ENCODE data around the gene NDUFAF8. TPM values are rescaled to one million over a fixed set of nuclear protein-coding genes. Genes with fewer than 3 reads are reported as not detected.

Gene NDUFAF8
- total RNA-seq, 4 donors from 2014 or later: 22.3 to 35.4 (median 29.9) TPM; not detected in 1

DNA sequence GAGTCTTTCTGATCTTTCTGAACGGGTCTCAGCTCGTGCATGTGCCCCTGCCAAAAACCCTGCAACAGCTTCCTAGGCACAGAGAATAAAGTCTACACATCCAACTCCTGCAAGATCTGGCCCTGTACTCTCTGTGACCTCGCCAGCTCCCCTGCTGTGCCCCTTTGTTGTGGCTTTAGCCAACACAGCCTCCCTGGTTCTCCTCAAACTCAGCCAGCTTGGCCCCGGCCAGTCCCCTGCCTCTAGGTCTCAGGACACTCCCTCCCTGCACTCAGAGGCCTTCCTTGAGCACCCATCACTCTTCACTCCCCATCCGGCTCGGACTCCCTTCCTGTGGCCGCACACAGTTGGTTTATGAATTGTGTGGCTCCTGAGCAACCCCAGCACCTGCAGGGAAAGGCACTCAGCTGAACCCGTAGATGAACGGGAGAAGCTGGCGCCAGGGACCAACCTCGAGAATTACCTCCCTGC lies 17.7 kb upstream of the NDUFAF8 start:
- TF ChIP-seq, protein P1, sequence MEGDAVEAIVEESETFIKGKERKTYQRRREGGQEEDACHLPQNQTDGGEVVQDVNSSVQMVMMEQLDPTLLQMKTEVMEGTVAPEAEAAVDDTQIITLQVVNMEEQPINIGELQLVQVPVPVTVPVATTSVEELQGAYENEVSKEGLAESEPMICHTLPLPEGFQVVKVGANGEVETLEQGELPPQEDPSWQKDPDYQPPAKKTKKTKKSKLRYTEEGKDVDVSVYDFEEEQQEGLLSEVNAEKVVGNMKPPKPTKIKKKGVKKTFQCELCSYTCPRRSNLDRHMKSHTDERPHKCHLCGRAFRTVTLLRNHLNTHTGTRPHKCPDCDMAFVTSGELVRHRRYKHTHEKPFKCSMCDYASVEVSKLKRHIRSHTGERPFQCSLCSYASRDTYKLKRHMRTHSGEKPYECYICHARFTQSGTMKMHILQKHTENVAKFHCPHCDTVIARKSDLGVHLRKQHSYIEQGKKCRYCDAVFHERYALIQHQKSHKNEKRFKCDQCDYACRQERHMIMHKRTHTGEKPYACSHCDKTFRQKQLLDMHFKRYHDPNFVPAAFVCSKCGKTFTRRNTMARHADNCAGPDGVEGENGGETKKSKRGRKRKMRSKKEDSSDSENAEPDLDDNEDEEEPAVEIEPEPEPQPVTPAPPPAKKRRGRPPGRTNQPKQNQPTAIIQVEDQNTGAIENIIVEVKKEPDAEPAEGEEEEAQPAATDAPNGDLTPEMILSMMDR (IDR thresholded peaks at IDR 0.05): no peak
- no peak for TF ChIP-seq EP300 (IDR thresholded peaks at IDR 0.05; ENCODE audit: low read depth)
- no peak for TF ChIP-seq POLR2A (IDR thresholded peaks at IDR 0.05)
- TF ChIP-seq POLR2AphosphoS5 (IDR thresholded peaks at IDR 0.05): no peak
- no peaks in the 10 kb centered on the region for H3K9me3 ChIP-seq
- WGBS, 2 donors (ENCODE audit: low coverage in 1 of 2): 75% methylated on average over 11 of the region's 11 CpGs; no CpG with 5 or more reads in 1 of the 2 donors

DNA sequence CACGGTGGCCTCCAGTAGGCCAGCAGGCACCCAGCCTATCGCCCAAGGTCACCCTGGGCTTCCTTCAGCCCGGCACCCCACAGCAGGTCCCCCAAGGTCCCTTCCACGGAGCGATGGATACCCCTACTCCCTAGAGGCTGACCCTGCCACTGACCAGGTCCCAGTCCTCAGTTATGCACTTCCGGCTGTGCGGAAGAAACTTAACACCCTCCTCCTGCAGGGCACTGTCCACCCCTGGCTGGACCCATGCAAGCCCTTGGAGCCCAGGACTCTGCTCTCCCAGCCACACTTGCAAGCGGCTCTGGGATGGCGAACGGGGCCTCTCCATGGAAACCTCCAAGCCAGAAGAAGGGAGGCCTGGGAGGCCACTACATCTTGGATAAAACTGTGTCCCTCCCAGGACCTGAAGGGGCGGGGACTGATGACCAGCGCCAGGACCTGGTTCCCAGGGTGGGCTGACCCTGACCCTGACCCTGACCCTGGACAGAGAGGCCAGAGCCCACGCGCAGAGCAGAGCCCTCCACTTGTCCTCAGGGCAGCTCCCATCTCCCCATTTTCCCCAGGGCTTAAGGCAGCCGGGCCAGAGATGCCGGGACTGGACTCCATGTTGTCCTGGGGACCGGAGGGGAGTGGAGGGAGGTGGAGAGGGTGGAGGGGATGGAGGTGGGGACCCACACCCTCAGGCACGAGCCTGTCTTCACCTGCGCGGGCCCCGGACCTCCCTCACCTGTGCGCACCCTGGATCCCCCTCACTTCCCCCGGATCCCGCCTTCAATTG lies 17.1 kb upstream of the NDUFAF8 start:
- H3K4me3 ChIP-seq: peak overlapping the region; percentile 60 to 91 (median 72)
- no peaks in the 10 kb centered on the region for H3K9me3 ChIP-seq
- H3K27me3 ChIP-seq: no peaks in the 10 kb centered on the region
- no peak for DNase-seq
- intact Hi-C loops (cut with DNase I; ENCODE audit: low total_unique reads): no loop called here
- TF ChIP-seq EP300 (IDR thresholded peaks at IDR 0.05; ENCODE audit: low read depth): no peak
- TF ChIP-seq POLR2A (IDR thresholded peaks at IDR 0.05): no peak
- TF ChIP-seq POLR2AphosphoS5 (IDR thresholded peaks at IDR 0.05): no peak
- TF ChIP-seq, protein P1 (IDR thresholded peaks at IDR 0.05): no peak
- peak overlapping the region in 3 of 4 donors; percentile 48 to 75 (median 56) for H3K27ac ChIP-seq
- H3K36me3 ChIP-seq: no peaks in the 10 kb centered on the region
- WGBS, 2 donors (ENCODE audit: low coverage in 1 of 2): 18% methylated on average over 23 of the region's 24 CpGs; no CpG with 5 or more reads in 1 of the 2 donors
- in situ Hi-C loops (cut with MboI; ENCODE audit: low pct_ligation_motif_present in 1 of 4, low pct_unique_long_range_greater_than_20kb in 1 of 4, low sequenced_read_pairs in 3 of 4): no loop called here
- H3K4me1 ChIP-seq: peaks cover 9 to 23% (median 21%) of the 10 kb centered on the region in 4 donors

More for the DNA sequence above, 17.7 kb upstream of the NDUFAF8 start:
- H3K4me1 ChIP-seq: peaks cover 9 to 23% (median 21%) of the 10 kb centered on the region in 4 donors
- H3K27me3 ChIP-seq: no peaks in the 10 kb centered on the region
- no peaks in the 10 kb centered on the region for H3K36me3 ChIP-seq
- H3K27ac ChIP-seq: no peak overlapping the region
- in situ Hi-C loops (cut with MboI; ENCODE audit: low pct_ligation_motif_present in 1 of 4, low pct_unique_long_range_greater_than_20kb in 1 of 4, low sequenced_read_pairs in 3 of 4) (no loop called here), intact Hi-C loops (cut with DNase I; ENCODE audit: low total_unique reads) (no loop called here)
- H3K4me3 ChIP-seq: peak overlapping the region in 1 of 4 donors; percentile 78
- no peak for DNase-seq

DNA sequence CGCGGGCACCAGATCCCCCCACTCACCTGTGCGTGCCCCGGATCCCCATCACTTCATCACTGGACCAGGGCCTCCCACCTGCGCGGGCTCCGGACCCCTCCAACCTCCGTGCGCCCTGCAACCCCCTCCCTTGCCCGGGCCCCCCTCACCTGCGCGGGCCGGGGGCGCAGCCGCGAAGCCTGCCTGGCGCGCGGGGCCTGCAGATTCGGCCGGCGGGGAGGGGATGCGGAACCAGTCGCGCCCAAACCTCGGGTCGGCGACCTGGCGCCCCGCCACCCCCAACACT lies 16.6 kb upstream of the NDUFAF8 start:
- peak overlapping the region; percentile 60 to 91 (median 72) for H3K4me3 ChIP-seq
- WGBS, 2 donors (ENCODE audit: low coverage in 1 of 2): 0% methylated on average over 9 of the region's 30 CpGs; no CpG with 5 or more reads in 1 of the 2 donors
- intact Hi-C loops (cut with DNase I; ENCODE audit: low total_unique reads) (no loop called here), in situ Hi-C loops (cut with MboI; ENCODE audit: low pct_ligation_motif_present in 1 of 4, low pct_unique_long_range_greater_than_20kb in 1 of 4, low sequenced_read_pairs in 3 of 4) (no loop called here)
- peak overlapping the region in 3 of 4 donors; percentile 48 to 75 (median 56) for H3K27ac ChIP-seq
- TF ChIP-seq, protein P1 (IDR thresholded peaks at IDR 0.05): no peak
- TF ChIP-seq POLR2A (IDR thresholded peaks at IDR 0.05) (no peak), EP300 (IDR thresholded peaks at IDR 0.05; ENCODE audit: low read depth) (no peak), POLR2AphosphoS5 (IDR thresholded peaks at IDR 0.05) (no peak)
- H3K36me3 ChIP-seq: no peaks in the 10 kb centered on the region
- H3K9me3 ChIP-seq: no peaks in the 10 kb centered on the region
- DNase-seq: no peak
- no peaks in the 10 kb centered on the region for H3K27me3 ChIP-seq
- H3K4me1 ChIP-seq: peaks cover 9 to 23% (median 21%) of the 10 kb centered on the region in 4 donors

DNA sequence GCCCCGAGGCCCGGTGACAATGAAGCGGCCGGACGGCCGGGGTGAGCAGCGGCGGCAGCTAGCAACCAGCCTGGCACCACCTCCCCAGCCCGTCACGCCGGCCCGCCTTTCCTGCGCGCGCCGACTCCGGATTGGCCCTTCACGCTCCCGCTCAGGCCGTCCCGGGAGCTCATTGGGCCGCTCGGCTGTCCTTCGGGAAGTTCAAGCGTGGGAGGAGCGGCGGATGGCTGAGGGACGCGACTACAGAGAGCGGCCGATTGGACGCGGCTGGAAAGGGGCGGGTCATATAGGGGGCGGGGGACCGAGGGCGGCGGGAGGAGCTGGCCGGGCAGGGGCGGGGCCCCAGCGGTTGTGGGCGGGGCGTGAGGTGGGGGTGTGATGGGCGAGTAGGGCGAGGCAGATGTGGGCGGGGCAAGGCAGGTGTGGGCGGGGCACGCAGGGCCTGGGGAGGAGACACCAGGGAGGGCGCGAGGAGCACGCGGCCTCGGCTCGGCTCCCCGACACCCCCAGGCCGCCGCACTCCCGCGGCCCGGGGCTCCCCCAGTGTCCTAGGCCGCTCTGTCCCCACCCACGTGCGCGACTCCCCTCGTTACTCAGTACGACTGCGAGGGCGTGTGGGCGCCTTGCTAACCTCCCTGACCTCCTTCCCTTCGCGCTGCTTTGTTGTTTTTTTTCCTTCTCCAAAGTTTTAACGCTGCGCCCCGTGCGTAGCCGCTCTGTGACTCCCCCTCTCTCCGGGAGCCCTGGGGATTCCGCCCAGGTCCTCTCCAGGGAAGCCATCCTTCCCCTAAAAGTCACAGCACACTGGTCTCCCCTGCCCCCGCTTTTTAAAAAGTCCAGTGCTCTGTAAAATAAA lies 16.0 kb upstream of the NDUFAF8 start, which contains the start of gene CEP131:
Gene CEP131 (minus strand): TSS at position 60 of the 856 bp plus-strand sequence. CDS start 2,909 bp downstream, outside the sequence.
- Histone ChIP-seq H3K27ac (peak within 1 kb of the TSS; percentile 43 to 75 (median 62)), H3K27me3 (no peaks in the 10 kb centered on the region), H3K4me1 (peaks cover 9 to 23% (median 21%) of the 10 kb centered on the region in 4 donors), H3K9me3 (no peaks in the 10 kb centered on the region), H3K36me3 (no peaks in the 10 kb centered on the region), H3K4me3 (peak within 1 kb of the TSS; percentile 60 to 91 (median 72))
- 1% methylated on average over 48 of the region's 79 CpGs; no CpG with 5 or more reads in 1 of the 2 donors for WGBS, 2 donors (ENCODE audit: low coverage in 1 of 2)
- intact Hi-C loops (cut with DNase I; ENCODE audit: low total_unique reads) (no loop called here), in situ Hi-C loops (cut with MboI; ENCODE audit: low pct_ligation_motif_present in 1 of 4, low pct_unique_long_range_greater_than_20kb in 1 of 4, low sequenced_read_pairs in 3 of 4) (no loop called here)
- TF ChIP-seq EP300 (IDR thresholded peaks at IDR 0.05; ENCODE audit: low read depth): no peak
- peak in 2 of 3 donors; percentile 32 to 39 for TF ChIP-seq POLR2AphosphoS5 (IDR thresholded peaks at IDR 0.05)
- TF ChIP-seq POLR2A (IDR thresholded peaks at IDR 0.05): no peak
- DNase-seq: peak; percentile 99

Measured in transverse colon (tissue), 4 donors.